GM10248 (cell line): ENCODE results near the gene USH1C.
A peak's percentile ranks its signal among the peaks of the same experiment; 100 is the strongest.

Source experiments
- CTCF ChIA-PET: fragments of 300-600 bp; sonication (Branson Sonifier 250); formaldehyde crosslinking; extraction: SDS; loops from one replicate; lab custom pipeline; 2021; ENCODE audit warnings: antibody characterized with exemption; lab: Yijun Ruan, JAX
- POLR2A ChIA-PET: fragments of 350-650 bp; sonication (Branson Sonifier 250); formaldehyde crosslinking; extraction: SDS; loops from one replicate; lab custom pipeline; 2020; ENCODE audit warnings: antibody characterized with exemption; lab: Yijun Ruan, JAX
- DNase-seq: peaks from one replicate; pipeline ENCODE4 v3.0.0; 2012; ENCODE audit errors: extremely low spot score
- CTCF ChIP-seq: IDR thresholded peaks from 2 replicates; pipeline ENCODE4 v1.5.1; 2012; ENCODE audit warnings: mild to moderate bottlenecking, low read depth; ENCODE audit errors: extremely low read depth, missing control alignments, control extremely low read depth

USH1C gene

GRCh38 chr11:17500673-17501072, 43.5 kb downstream of the USH1C start:
- ChIA-PET CTCF (interaction anchor here (1.9 kb wide), 1 partner anchor 114 kb away, joined by 5 read pairs; no protein-coding TSS in a partner anchor), POLR2A (no interaction called here)
- TF ChIP-seq CTCF = no peak
- no peak for DNase-seq

DNA sequence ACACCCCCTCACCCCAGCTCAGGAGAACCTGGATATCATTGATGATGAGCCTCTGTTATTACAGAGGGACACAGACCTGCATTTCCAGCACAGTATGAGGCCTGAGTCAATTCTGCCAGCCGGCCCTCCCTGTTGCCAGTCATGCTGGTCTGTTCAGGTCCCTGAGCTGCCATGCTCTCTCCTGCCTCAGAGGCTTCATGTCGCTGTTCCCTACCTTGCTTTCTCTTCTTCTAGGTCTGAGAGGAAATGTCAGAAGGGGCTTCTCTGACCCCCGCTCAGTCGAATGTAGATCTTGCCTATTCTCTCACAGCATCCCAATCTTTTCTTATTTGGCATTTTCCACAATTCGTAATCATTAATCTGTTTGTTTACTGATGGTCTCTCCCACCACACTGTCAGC, 45.7 kb downstream of the USH1C start:
- peak; percentile 19 for TF ChIP-seq CTCF
- DNase-seq = no peak
- ChIA-PET CTCF (interaction anchor here (1.0 to 2.6 kb wide), 5 partner anchors 30 to 269 kb away, joined by 3 to 6 read pairs (median 5); partner anchors contain the start of gene USH1C), POLR2A (no interaction called here)

DNA sequence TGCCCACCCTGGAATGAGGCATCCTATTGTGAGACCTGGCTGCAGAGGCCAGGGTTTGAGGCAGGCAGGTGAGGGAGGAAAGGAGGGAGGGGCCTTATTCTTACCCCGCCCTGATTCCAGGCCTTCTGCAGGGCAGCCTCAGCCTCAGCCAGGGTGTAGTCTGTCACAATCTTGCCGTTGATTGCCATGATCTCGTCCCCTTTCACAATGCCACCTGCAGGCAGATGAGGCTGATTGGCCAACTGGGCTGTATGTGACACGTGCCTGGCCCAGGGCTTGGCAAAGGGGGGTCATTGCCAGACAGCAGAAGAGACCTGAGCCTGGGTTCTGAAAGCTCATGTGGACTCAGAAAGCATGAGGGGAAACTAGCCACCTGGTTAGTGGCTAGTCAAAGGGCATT, 46.2 kb downstream of the USH1C start:
- DNase-seq = no peak
- POLR2A ChIA-PET = no interaction called here
- TF ChIP-seq CTCF = no peak
- CTCF ChIA-PET = interaction anchor here (1.0 to 2.6 kb wide), 4 partner anchors 29 to 268 kb away, joined by 3 to 6 read pairs (median 4); partner anchors contain the start of gene USH1C

- no peak for TF ChIP-seq CTCF
- CTCF ChIA-PET = interaction anchor here (1.3 to 3.2 kb wide), 3 partner anchors 112 to 551 kb away, joined by 3 to 11 read pairs (median 5); no protein-coding TSS in a partner anchor
- DNase-seq = no peak
- POLR2A ChIA-PET = no interaction called here
Observed at GRCh38 chr11:17496406-17496805, 47.8 kb downstream of the USH1C start.

- no peak for TF ChIP-seq CTCF
- no peak for DNase-seq
- POLR2A ChIA-PET = no interaction called here
- CTCF ChIA-PET = interaction anchor here (1.4 to 3.7 kb wide), 4 partner anchors 10 to 110 kb away, joined by 4 to 18 read pairs (median 8); no protein-coding TSS in a partner anchor
Observed at GRCh38 chr11:17494019-17494418, 50.2 kb downstream of the USH1C start.

DNA sequence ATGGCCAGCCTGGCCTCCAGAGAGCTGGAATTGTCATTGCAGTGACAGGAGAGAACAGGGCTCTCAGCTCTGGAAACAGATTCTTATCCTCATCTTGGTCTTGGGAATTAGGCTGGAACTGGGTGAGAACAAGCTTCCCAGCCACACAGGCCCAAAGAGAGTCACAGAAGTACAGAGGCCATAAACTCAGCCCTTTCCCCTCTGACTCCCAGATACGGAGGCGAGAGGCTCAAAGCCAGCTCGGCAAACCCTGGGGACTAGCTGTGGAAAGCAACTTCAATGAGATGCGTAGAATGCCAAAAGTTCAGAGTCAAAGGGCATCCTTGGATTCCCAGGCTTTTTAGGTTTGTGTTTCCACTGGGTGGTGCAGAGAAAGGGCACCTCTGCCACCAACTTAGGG, 53.3 kb downstream of the USH1C start:
- CTCF ChIA-PET = interaction anchor here (3.7 kb wide), 1 partner anchor 13 kb away, joined by 18 read pairs; no protein-coding TSS in a partner anchor
- POLR2A ChIA-PET = no interaction called here
- no peak for TF ChIP-seq CTCF
- no peak for DNase-seq
